Stimulated activated CD4-positive, alpha-beta T cell treated with anti-CD3 and anti-CD28 coated beads, Interleukin-1b, Interleukin-23, amount 100 ng/mL, for 24 hours (primary cell): ENCODE measurements around the gene NOC4L.
"Not testable (repeated sequence)": the region's sequence is repeated elsewhere in the genome, so short reads cannot be mapped to it uniquely, and the experiment has no call there.

ENCODE experiments used
- DNase-seq, 4 experiments: peaks; one replicate each; pipeline ENCODE4 v3.0.0-alpha.2; 2020; ENCODE audit warnings: low read depth in 4 of 4, low spot score in 1 of 4

NOC4L gene

GRCh38 chr12:132180648-132181546 lies 36.6 kb downstream of the NOC4L start:
- no peak for DNase-seq

- DNase-seq, result no peak
Observed at GRCh38 chr12:132181570-132182200, 37.4 kb downstream of the NOC4L start.

- DNase-seq, result no peak
Observed at GRCh38 chr12:132182206-132182710, 38.0 kb downstream of the NOC4L start.

- no peak for DNase-seq
Observed at GRCh38 chr12:132182711-132183365, 38.6 kb downstream of the NOC4L start.

GRCh38 chr12:132185705-132186104 lies 41.4 kb downstream of the NOC4L start:
- DNase-seq, result no peak

GRCh38 chr12:132186208-132186856 lies 42.1 kb downstream of the NOC4L start:
- no peak for DNase-seq

GRCh38 chr12:132186857-132187620 lies 42.8 kb downstream of the NOC4L start:
- DNase-seq, result no peak

GRCh38 chr12:132187646-132188450 lies 43.6 kb downstream of the NOC4L start:
- DNase-seq, result no peak

GRCh38 chr12:132188451-132188901 lies 44.2 kb downstream of the NOC4L start:
- DNase-seq, result no peak

- no peak for DNase-seq
Observed at GRCh38 chr12:132188916-132189325, 44.7 kb downstream of the NOC4L start.

- peak; percentile 75 to 91 (median 85) for DNase-seq
Observed at GRCh38 chr12:132189378-132190011, 45.2 kb downstream of the NOC4L start.

- DNase-seq, result no peak
Observed at GRCh38 chr12:132190012-132190755, 45.9 kb downstream of the NOC4L start.

GRCh38 chr12:132190834-132191500 lies 46.7 kb downstream of the NOC4L start:
- DNase-seq, result no peak

- no peak for DNase-seq
Observed at GRCh38 chr12:132191715-132192553, 47.7 kb downstream of the NOC4L start.

GRCh38 chr12:132194056-132194455 lies 49.8 kb downstream of the NOC4L start:
- no peak for DNase-seq

GRCh38 chr12:132194556-132194955 lies 50.3 kb downstream of the NOC4L start:
- DNase-seq, result no peak

GRCh38 chr12:132195242-132195641 lies 51.0 kb downstream of the NOC4L start:
- DNase-seq, result not testable (repeated sequence)
